A673 (cell line): ENCODE measurements around the gene TMEM272. TPM values are rescaled to one million over a fixed set of nuclear protein-coding genes. Genes with fewer than 3 reads are reported as not detected.
A peak's percentile ranks its signal among the peaks of the same experiment; 100 is the strongest.

Source experiments
- BruUV-seq: library from RNA; stranded (reverse); fragments of 400-500 nt; replicated peaks from 2 replicates; lab custom pipeline; 2021; lab: Mats Ljungman, UMichigan
- CTCF ChIA-PET: fragments of 300-600 bp; sonication (Branson Sonifier 250); formaldehyde crosslinking; loops from one replicate; lab custom pipeline; 2022; ENCODE audit warnings: antibody characterized with exemption; lab: Charles Lee
- POLR2A ChIA-PET: fragments of 300-600 bp; sonication (Branson Sonifier 250); formaldehyde crosslinking; loops from one replicate; lab custom pipeline; 2022; ENCODE audit warnings: antibody characterized with exemption; ENCODE audit not compliant: low non-redundant PET; lab: Charles Lee
- DNase-seq: peaks from one replicate; pipeline ENCODE4 v3.0.0-alpha.2; 2015; ENCODE audit warnings: low spot score
- H3K27ac ChIP-seq: fragments of 200-600 bp; sonication (generic); 2 replicates; pipeline ENCODE4 v1.5.1; 2016; ENCODE audit warnings: mixed run types, low read depth, mild to moderate bottlenecking, mixed read lengths, antibody characterized with exemption, low read length; ENCODE audit not compliant: poor library complexity, severe bottlenecking
- H3K27me3 ChIP-seq: fragments of 200-600 bp; sonication (generic); replicated peaks from 2 replicates; pipeline ENCODE4 v1.6.1; 2017; ENCODE audit warnings: mixed run types, low read depth, mild to moderate bottlenecking, mixed read lengths, antibody characterized with exemption, low read length; ENCODE audit not compliant: insufficient read depth, poor library complexity
- H3K36me3 ChIP-seq: fragments of 200-600 bp; sonication (generic); 2 replicates; pipeline ENCODE4 v1.6.1; 2016; ENCODE audit warnings: mixed run types, mild to moderate bottlenecking, mixed read lengths, antibody characterized with exemption, low read length; ENCODE audit not compliant: insufficient read depth, poor library complexity, severe bottlenecking
- H3K4me1 ChIP-seq: fragments of 200-600 bp; sonication (generic); 2 replicates; pipeline ENCODE4 v1.6.1; 2017; ENCODE audit warnings: mixed run types, mild to moderate bottlenecking, mixed read lengths, antibody characterized with exemption, low read length; ENCODE audit not compliant: insufficient read depth, poor library complexity, severe bottlenecking
- H3K4me3 ChIP-seq: fragments of 200-600 bp; sonication (generic); 2 replicates; pipeline ENCODE4 v1.5.1; 2016; ENCODE audit warnings: low read depth, mixed run types, mild to moderate bottlenecking, mixed read lengths, low read length; ENCODE audit not compliant: poor library complexity, severe bottlenecking
- H3K9me3 ChIP-seq: fragments of 200-600 bp; sonication (generic); 2 replicates; pipeline ENCODE4 v1.6.1; 2016; ENCODE audit warnings: mixed run types, low read depth, mild to moderate bottlenecking, mixed read lengths, antibody characterized with exemption, low read length; ENCODE audit not compliant: poor library complexity, severe bottlenecking
- CTCF ChIP-seq: fragments of 300-800, 200-600 bp; sonication (generic); conservative IDR thresholded peaks from 2 replicates; pipeline ENCODE4 v1.5.1; 2017; ENCODE audit warnings: low read depth, mild to moderate bottlenecking, antibody characterized with exemption, low read length, moderate library complexity, mixed read lengths
- EZH2 ChIP-seq: fragments of 200-600 bp; sonication (generic); IDR thresholded peaks from 2 replicates; pipeline ENCODE4 v1.6.1; 2017; ENCODE audit warnings: borderline replicate concordance, low read depth, mild to moderate bottlenecking, mixed read lengths, antibody characterized with exemption, low read length; ENCODE audit not compliant: poor library complexity, severe bottlenecking
- intact Hi-C: fragments of 100-400 bp; cut with micrococcal nuclease; formaldehyde crosslinking; loops from one replicate; pipeline ENCODE4 v1.10.0; 2022; ENCODE audit not compliant: unreplicated experiment
- total RNA-seq: library from RNA; stranded (reverse); gene quantifications from 2 replicates; pipeline ENCODE4 v1.2.3, GENCODE V29; 2021

Gene TMEM272
- total RNA-seq, 1 experiment from 2014 or later, result not detected

GRCh38 chr13:51768976-51769375 is 76.0 kb downstream of the TMEM272 start:
- Histone ChIP-seq H3K27ac (no peak overlapping the region), H3K36me3 (peaks cover 3% of the 10 kb centered on the region), H3K4me1 (peaks cover 2% of the 10 kb centered on the region), H3K27me3 (no peaks in the 10 kb centered on the region), H3K4me3 (no peak overlapping the region), H3K9me3 (no peaks in the 10 kb centered on the region)
- TF ChIP-seq EZH2 (no peak), CTCF (no peak)
- DNase-seq, result no peak
- CTCF ChIA-PET, result interaction anchor here (0.8 kb wide), 1 partner anchor 28 kb away, joined by 3 read pairs; no protein-coding TSS in a partner anchor
- no TSS peak for BruUV-seq
- intact Hi-C loops, result no loop called here
- POLR2A ChIA-PET, result no interaction called here

DNA sequence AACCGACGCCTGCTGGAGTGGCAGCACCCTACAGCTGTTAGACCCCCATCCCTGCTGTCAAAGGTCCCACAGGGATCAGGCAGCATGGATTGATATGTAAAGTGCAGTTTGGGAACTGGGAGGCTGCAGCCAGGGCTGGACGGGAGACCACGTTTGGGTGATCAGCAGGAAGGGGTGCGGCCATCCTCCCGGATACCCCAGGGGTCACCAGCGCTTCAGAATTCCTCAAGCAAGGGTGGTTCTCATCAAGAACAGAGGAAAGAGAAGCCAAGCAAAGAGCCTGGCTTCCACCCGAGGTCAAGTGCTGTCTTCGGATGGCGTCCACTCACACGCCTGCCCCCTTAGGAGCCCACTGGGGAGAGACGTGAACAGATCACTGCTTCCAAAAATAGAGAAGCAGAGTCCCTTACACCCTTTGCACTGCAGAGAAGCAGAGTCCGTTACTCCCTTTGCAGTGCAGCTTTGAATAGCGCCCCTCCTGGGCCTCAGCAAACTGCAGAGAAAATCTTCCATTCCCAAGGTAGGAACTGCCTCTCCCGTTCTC is 76.5 kb downstream of the TMEM272 start:
- Histone ChIP-seq H3K36me3 (peaks cover 8% of the 10 kb centered on the region), H3K4me3 (no peak overlapping the region), H3K9me3 (no peaks in the 10 kb centered on the region), H3K4me1 (peaks cover 3% of the 10 kb centered on the region), H3K27ac (no peak overlapping the region), H3K27me3 (no peaks in the 10 kb centered on the region)
- POLR2A ChIA-PET, result no interaction called here
- BruUV-seq, result no TSS peak
- DNase-seq, result no peak
- TF ChIP-seq CTCF, result peak; percentile 33; the same call in 1 of the 2 replicates
- no peak for TF ChIP-seq EZH2
- CTCF ChIA-PET, result no interaction called here
- intact Hi-C loops, result no loop called here

- H3K4me1 ChIP-seq, result peaks cover 3% of the 10 kb centered on the region
- peaks cover 22% of the 10 kb centered on the region for H3K36me3 ChIP-seq
- no peaks in the 10 kb centered on the region for H3K27me3 ChIP-seq
- H3K27ac ChIP-seq, result no peak overlapping the region
- CTCF ChIA-PET, result no interaction called here
- DNase-seq, result peak; percentile 28
- POLR2A ChIA-PET, result no interaction called here
- TF ChIP-seq CTCF (peak; percentile 43), EZH2 (no peak)
- no TSS peak for BruUV-seq
- intact Hi-C loops, result no loop called here
- H3K4me3 ChIP-seq, result no peak overlapping the region
- H3K9me3 ChIP-seq, result no peaks in the 10 kb centered on the region
Measured at GRCh38 chr13:51767100-51767499, 77.9 kb downstream of the TMEM272 start.
